ENCODE data around the gene NME7. TPM values are rescaled to one million over a fixed set of nuclear protein-coding genes. Genes with fewer than 3 reads are reported as not detected.

The NME7 gene
- total RNA-seq, 1 experiment from 2014 or later: 13.2 TPM

DNA sequence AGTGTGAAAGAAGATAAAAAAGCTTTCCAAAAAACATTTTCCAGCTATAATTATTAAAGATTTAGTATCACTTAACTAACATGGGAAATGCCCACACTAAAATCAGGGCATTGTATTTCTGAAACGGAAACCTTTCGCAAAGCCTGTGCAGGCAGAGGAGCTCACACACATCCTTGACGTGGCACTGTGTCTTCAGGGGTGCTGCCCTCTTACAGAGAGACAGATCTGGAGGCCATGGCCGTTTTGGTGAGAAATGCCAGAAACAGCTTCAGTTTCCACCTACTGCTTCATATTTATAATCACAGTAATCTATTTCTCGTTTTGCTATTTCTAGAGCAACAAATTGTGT is 234.4 kb downstream of the NME7 start:
- H2BK5ac ChIP-seq (ENCODE audit: insufficient read length, low read length): no peak overlapping the region
- no peak overlapping the region for H2BK12ac ChIP-seq (ENCODE audit: insufficient read length, low read depth, low read length)
- no peaks in the 10 kb centered on the region for H3K9me3 ChIP-seq (ENCODE audit: control insufficient read depth, low read depth, low read length)
- H3K27ac ChIP-seq (ENCODE audit: insufficient read length, low read depth, low read length): no peak overlapping the region
- H4K20me1 ChIP-seq (ENCODE audit: control insufficient read depth, insufficient read depth, insufficient read length): no peaks in the 10 kb centered on the region
- Mint-ChIP-seq H3K4me3 (no peak overlapping the region), H3K4me1 (peaks cover 31% of the 10 kb centered on the region in 2 experiments), H3K27me3 (ENCODE audit: low read depth) (no peaks in the 10 kb centered on the region), H3K27ac (0 out of 7 replicates have a peak overlapping the region, but pooled peaks of 1 of the 3 experiments have one; percentile 26), H3K36me3 (ENCODE audit: insufficient read depth in 1 of 3, low read depth in 3 of 3) (peaks cover 8 to 38% (median 31%) of the 10 kb centered on the region in 3 experiments; a peak in 6 of 7 replicates), H3K9me3 (no peaks in the 10 kb centered on the region)
- H3K18ac ChIP-seq (ENCODE audit: insufficient read length, low read depth, low read length): no peak overlapping the region
- no peak overlapping the region for H4K8ac ChIP-seq (replicated peaks; ENCODE audit: insufficient read length, low read depth, low read length)
- no peak overlapping the region for H3K23ac ChIP-seq (ENCODE audit: insufficient read length, low read depth, low read length)
- no peak overlapping the region for H3K4ac ChIP-seq (ENCODE audit: low read depth, low read length)
- no peaks in the 10 kb centered on the region for H3K79me1 ChIP-seq (ENCODE audit: insufficient read depth, low read depth, low read length, poor library complexity, severe bottlenecking)
- no peaks in the 10 kb centered on the region for H3K79me2 ChIP-seq (ENCODE audit: insufficient read depth, low read length)
- no peaks in the 10 kb centered on the region for H3K27me3 ChIP-seq (ENCODE audit: insufficient read depth, low read length)
- H3K23me2 ChIP-seq (ENCODE audit: insufficient read length, low read depth, low read length, poor library complexity, severe bottlenecking): no peaks in the 10 kb centered on the region
- TF ChIP-seq, protein P1, sequence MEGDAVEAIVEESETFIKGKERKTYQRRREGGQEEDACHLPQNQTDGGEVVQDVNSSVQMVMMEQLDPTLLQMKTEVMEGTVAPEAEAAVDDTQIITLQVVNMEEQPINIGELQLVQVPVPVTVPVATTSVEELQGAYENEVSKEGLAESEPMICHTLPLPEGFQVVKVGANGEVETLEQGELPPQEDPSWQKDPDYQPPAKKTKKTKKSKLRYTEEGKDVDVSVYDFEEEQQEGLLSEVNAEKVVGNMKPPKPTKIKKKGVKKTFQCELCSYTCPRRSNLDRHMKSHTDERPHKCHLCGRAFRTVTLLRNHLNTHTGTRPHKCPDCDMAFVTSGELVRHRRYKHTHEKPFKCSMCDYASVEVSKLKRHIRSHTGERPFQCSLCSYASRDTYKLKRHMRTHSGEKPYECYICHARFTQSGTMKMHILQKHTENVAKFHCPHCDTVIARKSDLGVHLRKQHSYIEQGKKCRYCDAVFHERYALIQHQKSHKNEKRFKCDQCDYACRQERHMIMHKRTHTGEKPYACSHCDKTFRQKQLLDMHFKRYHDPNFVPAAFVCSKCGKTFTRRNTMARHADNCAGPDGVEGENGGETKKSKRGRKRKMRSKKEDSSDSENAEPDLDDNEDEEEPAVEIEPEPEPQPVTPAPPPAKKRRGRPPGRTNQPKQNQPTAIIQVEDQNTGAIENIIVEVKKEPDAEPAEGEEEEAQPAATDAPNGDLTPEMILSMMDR (conservative IDR thresholded peaks at IDR 0.05): no peak
- H3K4me1 ChIP-seq (ENCODE audit: insufficient read depth, low read length): no peaks in the 10 kb centered on the region; the same call in 1 of the 2 replicates
- no peak overlapping the region for H2AK5ac ChIP-seq (ENCODE audit: insufficient read length, low read length)
- no peak overlapping the region for H2BK120ac ChIP-seq (ENCODE audit: low read depth, low read length, poor library complexity, severe bottlenecking)
- no CpG with 5 or more reads among the region's 5 CpGs for WGBS (ENCODE audit: extremely low coverage, insufficient read length, low lambda C conversion rate)
- DNase-seq: no peak
- no peak overlapping the region for H2BK20ac ChIP-seq (ENCODE audit: low read depth, low read length, poor library complexity, severe bottlenecking)
- H3K14ac ChIP-seq (ENCODE audit: insufficient read depth, low read length): no peak overlapping the region
- no peak overlapping the region for H3K56ac ChIP-seq (ENCODE audit: insufficient read length, low read depth, low read length)
- H2BK15ac ChIP-seq (ENCODE audit: low read depth, low read length): no peak overlapping the region
- H3K4me2 ChIP-seq (ENCODE audit: insufficient read depth, insufficient read length, low read length): no peak overlapping the region
- H4K91ac ChIP-seq (ENCODE audit: insufficient read length, low read depth, low read length): no peak overlapping the region
- H3K9ac ChIP-seq (ENCODE audit: extremely low read depth, insufficient read length, low read length): no peak overlapping the region
- H4K5ac ChIP-seq (ENCODE audit: insufficient read length, low read depth, low read length): no peak overlapping the region
- H2AFZ ChIP-seq (ENCODE audit: low read length): no peak overlapping the region
- H3T11ph ChIP-seq (ENCODE audit: low read length): no peak overlapping the region

Data from H9 (cell line).